ENCODE measurements around the gene FRRS1L. TPM values are rescaled to one million over a fixed set of nuclear protein-coding genes. Genes with fewer than 3 reads are reported as not detected.

The FRRS1L gene
- total and polyA plus RNA-seq, 9 donors, result 8.3 to 49.8 (median 27.5) TPM

GRCh38 chr9:109098171-109098959, 68.7 kb downstream of the FRRS1L start:
- Histone ChIP-seq H3K36me3 (no peaks in the 10 kb centered on the region), H3K27me3 (no peaks in the 10 kb centered on the region), H3K4me3 (no peak overlapping the region), H3K4me1 (ENCODE audit: insufficient read depth) (peaks cover 31% of the 10 kb centered on the region), H3K9me3 (no peaks in the 10 kb centered on the region), H3K27ac (peak overlapping the region; percentile 14 to 76)
- intact Hi-C loops (cut with DNase I), result loop anchor here in 1 of 4 donors (10.0 kb wide), 1 partner anchor 64 kb away; no protein-coding TSS in a partner anchor
- 4 to 7% (median 6%) methylated on average over 4 of the region's 4 CpGs for WGBS, 3 donors
- TF ChIP-seq CTCF (IDR thresholded peaks at IDR 0.05) (peak in 1 of 3 donors; percentile 41), EP300 (IDR thresholded peaks at IDR 0.05) (no peak)
- DNase-seq, result peak in 3 of 5 donors; percentile 40 to 56 (median 45)

- no peak for DNase-seq
- 92 to 96% (median 92%) methylated on average over 4 of the region's 4 CpGs for WGBS, 3 donors
- TF ChIP-seq EP300 (IDR thresholded peaks at IDR 0.05) (no peak), POLR2A (IDR thresholded peaks at IDR 0.05) (no peak), CTCF (IDR thresholded peaks at IDR 0.05) (no peak)
- no peak overlapping the region for H3K4me3 ChIP-seq
- H3K9me3 ChIP-seq, result no peaks in the 10 kb centered on the region
- H3K4me1 ChIP-seq (ENCODE audit: insufficient read depth), result peaks cover 31% of the 10 kb centered on the region
- no peaks in the 10 kb centered on the region for H3K36me3 ChIP-seq
- intact Hi-C loops (cut with DNase I), result loop anchor here in 1 of 4 donors (10.0 kb wide), 1 partner anchor 62 kb away; no protein-coding TSS in a partner anchor
- H3K27ac ChIP-seq, result peak overlapping the region in 1 of 2 donors; percentile 76
- no peaks in the 10 kb centered on the region for H3K27me3 ChIP-seq
Observed at GRCh38 chr9:109097146-109097545, 69.9 kb downstream of the FRRS1L start.

- H3K9me3 ChIP-seq, result no peaks in the 10 kb centered on the region
- intact Hi-C loops (cut with DNase I), result loop anchor here in 1 of 4 donors (10.0 kb wide), 1 partner anchor 61 kb away; no protein-coding TSS in a partner anchor
- no peaks in the 10 kb centered on the region for H3K36me3 ChIP-seq
- TF ChIP-seq EP300 (IDR thresholded peaks at IDR 0.05) (no peak), CTCF (IDR thresholded peaks at IDR 0.05) (no peak), POLR2A (IDR thresholded peaks at IDR 0.05) (no peak)
- H3K4me3 ChIP-seq, result no peak overlapping the region
- no peaks in the 10 kb centered on the region for H3K27me3 ChIP-seq
- no peak for DNase-seq
- 86 to 88% (median 86%) methylated on average over 3 of the region's 3 CpGs for WGBS, 3 donors
- peak overlapping the region in 1 of 2 donors; percentile 5 for H3K27ac ChIP-seq
- peaks cover 23% of the 10 kb centered on the region for H3K4me1 ChIP-seq (ENCODE audit: insufficient read depth)
Observed at GRCh38 chr9:109095321-109095720, 71.7 kb downstream of the FRRS1L start.

GRCh38 chr9:109094268-109094667, 72.8 kb downstream of the FRRS1L start:
- DNase-seq, result no peak
- Histone ChIP-seq H3K27me3 (no peaks in the 10 kb centered on the region), H3K36me3 (no peaks in the 10 kb centered on the region), H3K9me3 (no peaks in the 10 kb centered on the region), H3K4me3 (no peak overlapping the region), H3K4me1 (ENCODE audit: insufficient read depth) (peaks cover 16% of the 10 kb centered on the region), H3K27ac (no peak overlapping the region)
- no peak for TF ChIP-seq EP300 (IDR thresholded peaks at IDR 0.05)
- TF ChIP-seq POLR2A (IDR thresholded peaks at IDR 0.05), result no peak
- no peak for TF ChIP-seq CTCF (IDR thresholded peaks at IDR 0.05)
- intact Hi-C loops (cut with DNase I), result loop anchor here in 1 of 4 donors (10.0 kb wide), 1 partner anchor 59 kb away; no protein-coding TSS in a partner anchor
- 90 to 92% (median 92%) methylated on average over 6 of the region's 6 CpGs for WGBS, 3 donors

Data from ovary (tissue), 9 donors.